B cell (primary cell): ENCODE data around the gene BNIPL. TPM values are rescaled to one million over a fixed set of nuclear protein-coding genes. Genes with fewer than 3 reads are reported as not detected.

Source experiments
- ATAC-seq: fragments of 200-7000 bp; cut with Tn5 transposase; one replicate; pipeline ENCODE4 v1.10.0; 2021; ENCODE audit warnings: low read depth, mild to moderate bottlenecking, moderate number of reproducible peaks, moderate library complexity
- CTCF ChIA-PET: fragments of 350-600 bp; sonication (Branson Sonifier 250); formaldehyde crosslinking; loops from one replicate; lab custom pipeline; 2021; ENCODE audit warnings: antibody characterized with exemption, inconsistent platforms; lab: Charles Lee
- POLR2A ChIA-PET: fragments of 350-600 bp; sonication (Branson Sonifier 250); formaldehyde crosslinking; loops from one replicate; lab custom pipeline; 2021; ENCODE audit warnings: antibody characterized with exemption; lab: Charles Lee
- DNase-seq: peaks from one replicate; pipeline ENCODE4 v3.0.0; 2013
- H2AFZ ChIP-seq: 2 replicates; pipeline ENCODE4 v1.6.1; 2012; ENCODE audit warnings: mild to moderate bottlenecking, low read depth, low read length; ENCODE audit not compliant: insufficient read depth, poor library complexity, severe bottlenecking
- H3K27ac ChIP-seq, 2 donors: 1 replicate in 1 of 2; 2 replicates in 1 of 2; pipeline ENCODE4 v1.5.1; 2012 to 2013; ENCODE audit warnings: low read length in 2 of 2, mild to moderate bottlenecking in 2 of 2, moderate library complexity in 1 of 2
- H3K27me3 ChIP-seq, 4 experiments: fragments of 200-600 bp in 1 of 4; sonication (generic) in 1 of 4; replicated peaks in 1 of 4; 1 replicate in 2 of 4; 2 replicates in 2 of 4; pipeline versions ENCODE4 v1.6.1 to v1.7.0; 2013 to 2016; ENCODE audit warnings: low read length in 3 of 4, mild to moderate bottlenecking in 2 of 4, mixed read lengths in 1 of 4, moderate library complexity in 1 of 4; ENCODE audit not compliant: insufficient read depth in 4 of 4, control insufficient read depth in 3 of 4; ENCODE audit errors: control extremely low read depth in 1 of 4
- H3K36me3 ChIP-seq, 2 experiments: replicated peaks in 1 of 2; 1 replicate in 1 of 2; 2 replicates in 1 of 2; pipeline versions ENCODE4 v1.6.1 to v1.7.1; 2013; ENCODE audit warnings: low read length in 1 of 2; ENCODE audit not compliant: insufficient read depth in 2 of 2, control insufficient read depth in 1 of 2; ENCODE audit errors: control extremely low read depth in 1 of 2, extremely low read depth in 1 of 2
- H3K4me1 ChIP-seq, 2 donors: fragments of 200-600 bp in 1 of 2; sonication (generic) in 1 of 2; 1 replicate in 1 of 2; 2 replicates in 1 of 2; pipeline versions ENCODE4 v1.5.1 to v1.6.1; 2013 to 2017; ENCODE audit warnings: low read length in 2 of 2; ENCODE audit not compliant: control insufficient read depth in 2 of 2, insufficient read depth in 2 of 2
- H3K4me2 ChIP-seq: replicated peaks from 2 replicates; pipeline ENCODE3; 2012; ENCODE audit warnings: mild to moderate bottlenecking, low read depth, low read length; ENCODE audit not compliant: poor library complexity, severe bottlenecking
- H3K4me3 ChIP-seq, 5 experiments: fragments of 200-600 bp in 1 of 5; sonication (generic) in 1 of 5; 1 replicate in 3 of 5; 2 replicates in 2 of 5; pipeline versions ENCODE4 v1.5.1 to v1.7.0; 2011 to 2016; ENCODE audit warnings: low read length in 4 of 5, mild to moderate bottlenecking in 4 of 5, low read depth in 2 of 5, control low read depth in 1 of 5, moderate library complexity in 1 of 5; ENCODE audit not compliant: insufficient read depth in 1 of 5; ENCODE audit errors: control extremely low read depth in 1 of 5, extremely low read depth in 1 of 5
- H3K79me2 ChIP-seq: fragments of 200-600 bp; sonication (generic); one replicate; pipeline ENCODE4 v1.6.0; 2016; ENCODE audit warnings: low read length; ENCODE audit not compliant: control insufficient read depth, insufficient read depth
- H3K9ac ChIP-seq: fragments of 200-600 bp; sonication (generic); 2 replicates; pipeline ENCODE4 v1.6.1; 2017; ENCODE audit warnings: mild to moderate bottlenecking, low read length, moderate library complexity
- H3K9me3 ChIP-seq, 3 donors: one replicate each; pipeline versions ENCODE4 v1.6.1 to v1.7.1; 2013; ENCODE audit warnings: low read length in 2 of 3; ENCODE audit not compliant: control insufficient read depth in 2 of 3, insufficient read depth in 1 of 3; ENCODE audit errors: control extremely low read depth in 1 of 3
- H4K20me1 ChIP-seq: 2 replicates; pipeline ENCODE4 v1.6.0; 2012; ENCODE audit warnings: mild to moderate bottlenecking, low read length; ENCODE audit not compliant: insufficient read depth, control insufficient read depth, poor library complexity, severe bottlenecking
- H3K27ac Mint-ChIP-seq: one replicate; pipeline ENCODE4 v1.8.0; 2021; ENCODE audit warnings: mixed read lengths
- H3K27me3 Mint-ChIP-seq: one replicate; pipeline ENCODE4 v1.8.0; 2021; ENCODE audit warnings: mixed read lengths
- H3K4me1 Mint-ChIP-seq: one replicate; pipeline ENCODE4 v1.8.0; 2021; ENCODE audit warnings: mixed read lengths
- H3K4me3 Mint-ChIP-seq: one replicate; pipeline ENCODE4 v1.8.0; 2021; ENCODE audit warnings: mixed read lengths
- H3K9me3 Mint-ChIP-seq: one replicate; pipeline ENCODE4 v1.8.0; 2022; ENCODE audit warnings: mixed read lengths; ENCODE audit not compliant: insufficient read depth
- EZH2 ChIP-seq: IDR thresholded peaks from 2 replicates; pipeline ENCODE4 v1.6.1; 2012; ENCODE audit warnings: borderline replicate concordance, low read depth, mild to moderate bottlenecking, moderate library complexity, low read length; ENCODE audit not compliant: insufficient read depth, poor library complexity, severe bottlenecking
- WGBS: methylation state at CpG from one replicate; pipeline ENCODE4 v1.1.5; 2013; ENCODE audit warnings: missing lambda C conversion rate; ENCODE audit not compliant: insufficient coverage; 5-methylcytosine and 5-hydroxymethylcytosine counted together
- intact Hi-C: fragments of 100-400 bp; cut with micrococcal nuclease; formaldehyde crosslinking; loops from one replicate; pipeline ENCODE4 v1.10.0; 2022
- polyA plus RNA-seq: library from polyadenylated mRNA; depleted of rRNA; stranded (reverse); fragments of >200 nt; gene quantifications from 2 replicates; pipeline ENCODE4 v1.2.3, GENCODE V29; 2012
- total RNA-seq, 2 donors: library from RNA; stranded (reverse); fragments of 120-200 nt in 1 of 2; gene quantifications; 1 replicate in 1 of 2; 2 replicates in 1 of 2; pipeline versions ENCODE4 v1.2.3 to v1.2.4, GENCODE V29; 2013 to 2022
- TF ChIP-seq, protein P1 (sequence below): fragments of 200-600 bp; IDR thresholded peaks from one replicate; pipeline ENCODE4 v1.8.0; 2022; ENCODE audit warnings: antibody characterized with exemption, mild to moderate bottlenecking

BNIPL gene
- total and polyA plus RNA-seq, 2 donors (not counting 1 experiment from before 2014, with no cell fraction given): 0.81 to 2.5 TPM

DNA sequence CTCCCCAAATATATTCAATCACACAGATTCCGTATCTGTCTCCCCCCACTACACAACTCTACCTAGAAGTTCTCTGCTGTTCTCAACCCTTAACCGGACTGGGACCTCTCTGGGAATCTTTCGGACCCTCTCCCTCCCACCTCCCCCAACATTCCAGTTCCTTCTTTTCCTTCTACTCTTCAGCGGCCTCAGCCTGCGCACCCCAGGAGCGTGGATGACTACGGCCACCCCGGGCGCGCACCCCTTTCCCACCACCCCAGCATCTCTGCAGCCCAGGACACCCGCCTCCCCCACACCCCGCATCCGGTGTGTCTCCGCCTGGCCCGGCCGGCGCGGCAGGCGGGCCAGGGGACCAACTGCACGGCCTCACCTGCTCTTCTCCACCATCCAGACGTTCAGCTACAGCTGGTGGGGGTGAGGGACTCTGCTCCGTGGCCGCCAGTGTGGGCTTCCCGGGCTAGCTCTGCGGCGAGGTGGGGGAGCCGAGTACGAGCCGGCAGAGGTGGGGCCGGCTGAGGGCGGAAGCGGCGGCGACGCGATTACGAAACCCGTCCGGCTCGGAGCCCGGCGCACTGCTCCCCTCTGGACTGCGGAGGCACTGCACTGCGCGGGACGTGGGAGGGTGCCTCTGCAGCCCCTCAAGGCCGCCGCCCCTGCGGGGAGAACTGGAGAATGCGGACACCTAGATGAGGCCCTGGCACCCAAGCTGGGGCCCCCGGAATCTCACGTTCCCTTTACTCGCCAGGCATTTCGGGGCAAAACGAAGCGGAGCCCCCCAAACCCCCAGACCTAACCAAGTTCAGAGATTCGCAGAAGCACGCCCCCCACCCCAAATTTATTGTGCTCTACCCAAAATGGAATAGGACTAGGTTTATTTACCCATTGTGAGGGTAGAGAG is 23.0 kb downstream of the BNIPL start, which contains the start of gene CDC42SE1:
Gene CDC42SE1, minus strand, starts transcription at position 514 of the 898 bp plus-strand sequence. CDS start 3,892 bp downstream, outside the sequence.
- H3K9me3 Mint-ChIP-seq: no peaks in the 10 kb centered on the region
- POLR2A ChIA-PET: interaction anchor here (0.6 to 4.5 kb wide), 8 partner anchors 8 to 193 kb away, joined by 3 to 36 read pairs (median 4); partner anchors contain the start of genes C1orf56 and GABPB2
- peak within 1 kb of the TSS; percentile 91 for H3K9ac ChIP-seq
- peaks cover 42 to 46% of the 10 kb centered on the region in 2 donors for H3K4me1 ChIP-seq
- no peaks in the 10 kb centered on the region for H3K27me3 Mint-ChIP-seq
- peak within 1 kb of the TSS; percentile 97 for H3K4me2 ChIP-seq
- intact Hi-C loops: loop anchor here (1.0 to 5.0 kb wide), 9 partner anchors 12 to 497 kb away; partner anchors contain the start of genes ARNT, PRUNE1, TNFAIP8L2 and ZNF687
- WGBS: under 1% methylated on average over 49 of the region's 58 CpGs
- peak within 1 kb of the TSS; percentile 94 for H3K27ac Mint-ChIP-seq
- H3K4me3 Mint-ChIP-seq: peak within 1 kb of the TSS; percentile 99
- DNase-seq (peak; percentile 92), ATAC-seq (peak; percentile 85)
- H3K4me1 Mint-ChIP-seq: peaks cover 51% of the 10 kb centered on the region
- peaks cover 61% of the 10 kb centered on the region for H3K79me2 ChIP-seq
- H3K36me3 ChIP-seq: peaks cover 0 to 24% of the 10 kb centered on the region in 2 experiments
- no peaks in the 10 kb centered on the region for H3K9me3 ChIP-seq
- H3K27me3 ChIP-seq: no peaks in the 10 kb centered on the region
- peak within 1 kb of the TSS; percentile 76 to 95 for H3K27ac ChIP-seq
- H2AFZ ChIP-seq: peak within 1 kb of the TSS; percentile 90
- no peak for TF ChIP-seq EZH2
- TF ChIP-seq, protein P1, sequence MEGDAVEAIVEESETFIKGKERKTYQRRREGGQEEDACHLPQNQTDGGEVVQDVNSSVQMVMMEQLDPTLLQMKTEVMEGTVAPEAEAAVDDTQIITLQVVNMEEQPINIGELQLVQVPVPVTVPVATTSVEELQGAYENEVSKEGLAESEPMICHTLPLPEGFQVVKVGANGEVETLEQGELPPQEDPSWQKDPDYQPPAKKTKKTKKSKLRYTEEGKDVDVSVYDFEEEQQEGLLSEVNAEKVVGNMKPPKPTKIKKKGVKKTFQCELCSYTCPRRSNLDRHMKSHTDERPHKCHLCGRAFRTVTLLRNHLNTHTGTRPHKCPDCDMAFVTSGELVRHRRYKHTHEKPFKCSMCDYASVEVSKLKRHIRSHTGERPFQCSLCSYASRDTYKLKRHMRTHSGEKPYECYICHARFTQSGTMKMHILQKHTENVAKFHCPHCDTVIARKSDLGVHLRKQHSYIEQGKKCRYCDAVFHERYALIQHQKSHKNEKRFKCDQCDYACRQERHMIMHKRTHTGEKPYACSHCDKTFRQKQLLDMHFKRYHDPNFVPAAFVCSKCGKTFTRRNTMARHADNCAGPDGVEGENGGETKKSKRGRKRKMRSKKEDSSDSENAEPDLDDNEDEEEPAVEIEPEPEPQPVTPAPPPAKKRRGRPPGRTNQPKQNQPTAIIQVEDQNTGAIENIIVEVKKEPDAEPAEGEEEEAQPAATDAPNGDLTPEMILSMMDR: peak; percentile 85
- H4K20me1 ChIP-seq: peaks cover 13% of the 10 kb centered on the region
- CTCF ChIA-PET: interaction anchor here (0.6 to 9.2 kb wide), 12 partner anchors 10 to 192 kb away, joined by 3 to 82 read pairs (median 6); partner anchors contain the start of genes C1orf56, GABPB2, MINDY1 and TNFAIP8L2
- H3K4me3 ChIP-seq: peak within 1 kb of the TSS; percentile 87 to 99 (median 97)
